GM12874 (cell line): ENCODE data around the gene CCNA1.

Source experiments
- CTCF ChIP-seq: IDR thresholded peaks from 2 replicates; pipeline ENCODE4 v1.5.1; 2011; ENCODE audit warnings: low read depth, mild to moderate bottlenecking, control low read depth, low read length, moderate library complexity; ENCODE audit not compliant: insufficient read depth

CCNA1 gene

GRCh38 chr13:36417331-36417730 is 15.0 kb upstream of the CCNA1 start:
- TF ChIP-seq CTCF = no peak

GRCh38 chr13:36418022-36418805 is 14.1 kb upstream of the CCNA1 start:
- no peak for TF ChIP-seq CTCF

- TF ChIP-seq CTCF = peak; percentile 77
Measured at GRCh38 chr13:36420437-36420891, 11.8 kb upstream of the CCNA1 start.

GRCh38 chr13:36421447-36421846 is 10.8 kb upstream of the CCNA1 start:
- TF ChIP-seq CTCF = no peak

- no peak for TF ChIP-seq CTCF
Measured at GRCh38 chr13:36428086-36428485, 4.2 kb upstream of the CCNA1 start.

GRCh38 chr13:36430247-36431203 is 1.8 kb upstream of the CCNA1 start:
- no peak for TF ChIP-seq CTCF

GRCh38 chr13:36431204-36432105 is 840 bp upstream of the CCNA1 start:
- TF ChIP-seq CTCF = no peak
